Measurements from ENCODE around the gene ZACN. TPM values are rescaled to one million over a fixed set of nuclear protein-coding genes. Genes with fewer than 3 reads are reported as not detected.

ZACN gene
- total and polyA plus RNA-seq, 2 donors (not counting 3 experiments of a cell fraction or from before 2014, with no cell fraction given): 0.18 TPM; not detected in 1

DNA sequence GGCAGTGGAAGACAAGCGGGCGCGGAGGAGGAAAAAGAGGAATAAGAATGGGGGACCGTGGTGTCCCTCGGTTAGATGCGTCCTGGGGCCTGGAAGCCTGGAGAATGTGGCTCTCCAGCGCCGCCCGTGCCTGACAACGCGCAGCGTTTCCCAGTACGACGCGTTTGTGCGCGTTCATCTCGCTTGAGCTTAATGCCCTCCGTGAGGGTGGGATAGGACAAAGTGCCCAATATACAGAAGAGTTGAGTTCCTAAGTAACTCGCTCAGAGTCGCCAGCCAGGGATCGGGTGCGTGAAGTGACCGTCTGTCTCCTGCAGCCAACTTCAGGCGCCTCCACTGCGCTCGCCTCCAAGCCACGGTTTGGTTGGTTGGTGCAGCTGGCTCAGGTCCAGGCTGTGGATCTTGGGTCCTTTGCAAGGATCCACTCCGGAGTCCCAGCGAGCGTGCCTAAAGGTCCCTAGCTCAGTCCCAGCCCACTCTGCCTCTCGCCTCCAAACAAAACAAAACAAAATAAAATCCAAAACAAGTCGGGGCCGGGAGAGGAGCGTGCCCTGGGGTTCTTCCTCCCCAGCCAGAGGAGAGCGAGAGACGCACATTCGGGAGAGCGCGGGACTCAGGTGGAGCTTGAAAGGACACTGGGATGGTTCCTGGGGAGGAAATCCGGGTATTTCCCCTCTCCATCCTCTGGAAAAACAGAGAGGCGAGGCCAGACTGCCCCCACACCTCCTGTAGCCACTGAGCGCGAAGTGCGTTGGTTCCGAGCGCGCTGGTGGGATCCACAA lies 3.4 kb upstream of the ZACN start:
- Histone ChIP-seq H3K4me2 (ENCODE audit: insufficient read depth, low read length) (no peak overlapping the region), H2AFZ (ENCODE audit: low read depth, low read length) (no peak overlapping the region), H3K9me1 (replicated peaks; ENCODE audit: control insufficient read depth, extremely low read depth, insufficient read depth, low read length) (no peaks in the 10 kb centered on the region), H3K79me2 (ENCODE audit: control insufficient read depth, insufficient read depth, low read length) (peaks cover 20% of the 10 kb centered on the region), H3K9ac (replicated peaks; ENCODE audit: extremely low read depth, insufficient read depth, low read length) (no peak overlapping the region), H3K4me3 (replicated peaks in 1 of 3; ENCODE audit: insufficient read depth in 1 of 3, low read depth in 1 of 3, low read length in 3 of 3) (no peak overlapping the region), H3K27me3 (ENCODE audit: control insufficient read depth in 2 of 2, insufficient read depth in 2 of 2, low read length in 2 of 2) (peaks cover 65 to 72% of the 10 kb centered on the region in 2 experiments), H3K36me3 (ENCODE audit: control insufficient read depth in 2 of 2, extremely low read depth in 1 of 2, insufficient read depth in 2 of 2, low read length in 2 of 2) (no peaks in the 10 kb centered on the region), H4K20me1 (replicated peaks; ENCODE audit: control insufficient read depth, extremely low read depth, insufficient read depth, low read length) (no peaks in the 10 kb centered on the region), H3K9me3 (replicated peaks; ENCODE audit: control insufficient read depth, insufficient read depth, low read length) (no peaks in the 10 kb centered on the region), H3K27ac (ENCODE audit: insufficient read depth, low read depth, low read length) (no peak overlapping the region), H3K4me1 (ENCODE audit: control insufficient read depth, extremely low read depth, insufficient read depth, low read length) (peaks cover 16% of the 10 kb centered on the region)
- FAIRE-seq (no peak), DNase-seq (ENCODE audit: low read depth, low spot score) (no peak)
- no TSS peak for BruUV-seq (replicated peaks)
- intact Hi-C loops (cut with micrococcal nuclease) (loop anchor here (5.0 kb wide), 1 partner anchor 63 kb away; no protein-coding TSS in a partner anchor), dilution Hi-C loops (cut with MboI; ENCODE audit: extremely low pct_ligation_motif_present, low sequenced_read_pairs) (no loop called here)
- TF ChIP-seq POLR2A (IDR thresholded peaks at IDR 0.05; ENCODE audit: low read depth, low read length) (no peak), GATA2 (IDR thresholded peaks at IDR 0.05; ENCODE audit: insufficient read depth, insufficient read length, low read depth, low read length) (no peak), JUN (IDR thresholded peaks at IDR 0.05; ENCODE audit: borderline replicate concordance, insufficient read depth, insufficient read length, low read depth) (no peak), POLR2AphosphoS5 (IDR thresholded peaks at IDR 0.05; ENCODE audit: insufficient read depth, low read depth, low read length) (no peak), MYC (IDR thresholded peaks at IDR 0.05; ENCODE audit: low read depth, low read length) (no peak), EZH2 (IDR thresholded peaks at IDR 0.05; ENCODE audit: borderline replicate concordance, low read depth, low read length, severe bottlenecking) (peak; percentile 73), FOS (IDR thresholded peaks at IDR 0.05; ENCODE audit: borderline replicate concordance, insufficient read depth, low read length) (no peak)
- TF ChIP-seq, protein P1, sequence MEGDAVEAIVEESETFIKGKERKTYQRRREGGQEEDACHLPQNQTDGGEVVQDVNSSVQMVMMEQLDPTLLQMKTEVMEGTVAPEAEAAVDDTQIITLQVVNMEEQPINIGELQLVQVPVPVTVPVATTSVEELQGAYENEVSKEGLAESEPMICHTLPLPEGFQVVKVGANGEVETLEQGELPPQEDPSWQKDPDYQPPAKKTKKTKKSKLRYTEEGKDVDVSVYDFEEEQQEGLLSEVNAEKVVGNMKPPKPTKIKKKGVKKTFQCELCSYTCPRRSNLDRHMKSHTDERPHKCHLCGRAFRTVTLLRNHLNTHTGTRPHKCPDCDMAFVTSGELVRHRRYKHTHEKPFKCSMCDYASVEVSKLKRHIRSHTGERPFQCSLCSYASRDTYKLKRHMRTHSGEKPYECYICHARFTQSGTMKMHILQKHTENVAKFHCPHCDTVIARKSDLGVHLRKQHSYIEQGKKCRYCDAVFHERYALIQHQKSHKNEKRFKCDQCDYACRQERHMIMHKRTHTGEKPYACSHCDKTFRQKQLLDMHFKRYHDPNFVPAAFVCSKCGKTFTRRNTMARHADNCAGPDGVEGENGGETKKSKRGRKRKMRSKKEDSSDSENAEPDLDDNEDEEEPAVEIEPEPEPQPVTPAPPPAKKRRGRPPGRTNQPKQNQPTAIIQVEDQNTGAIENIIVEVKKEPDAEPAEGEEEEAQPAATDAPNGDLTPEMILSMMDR (IDR thresholded peaks at IDR 0.05; ENCODE audit: extremely low read depth in 1 of 2, insufficient read depth in 1 of 2, low read depth in 1 of 2, low read length in 2 of 2): peak in 1 of 2 donors; percentile 26
- TF ChIP-seq, protein P2, sequence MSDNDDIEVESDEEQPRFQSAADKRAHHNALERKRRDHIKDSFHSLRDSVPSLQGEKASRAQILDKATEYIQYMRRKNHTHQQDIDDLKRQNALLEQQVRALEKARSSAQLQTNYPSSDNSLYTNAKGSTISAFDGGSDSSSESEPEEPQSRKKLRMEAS (IDR thresholded peaks at IDR 0.05; ENCODE audit: insufficient read depth, insufficient read length): no peak
- CTCF ChIA-PET: interaction anchor here (0.9 to 1.3 kb wide), 2 partner anchors 204 to 333 kb away, joined by 3 read pairs; no protein-coding TSS in a partner anchor
- POLR2A ChIA-PET: no interaction called here

Measured in endothelial cell of umbilical vein (primary cell).